Osteocyte (in vitro differentiated cells): ENCODE results near the gene SERPINB12. TPM values are rescaled to one million over a fixed set of nuclear protein-coding genes. Genes with fewer than 3 reads are reported as not detected.

Source experiments
- DNase-seq: peaks from one replicate; pipeline ENCODE4 v3.0.0; 2021; ENCODE audit warnings: mixed read lengths; ENCODE audit not compliant: unreplicated experiment; ENCODE audit errors: extremely low spot score
- H3K27ac Mint-ChIP-seq: one replicate; pipeline ENCODE4 v1.8.0; 2021; ENCODE audit warnings: mild to moderate bottlenecking, mixed read lengths; ENCODE audit not compliant: unreplicated experiment
- H3K27me3 Mint-ChIP-seq: one replicate; pipeline ENCODE4 v1.8.0; 2021; ENCODE audit warnings: mixed read lengths; ENCODE audit not compliant: unreplicated experiment
- H3K36me3 Mint-ChIP-seq: one replicate; pipeline ENCODE4 v1.8.0; 2021; ENCODE audit warnings: mixed read lengths; ENCODE audit not compliant: unreplicated experiment
- H3K4me1 Mint-ChIP-seq: one replicate; pipeline ENCODE4 v1.8.0; 2021; ENCODE audit warnings: mixed read lengths; ENCODE audit not compliant: unreplicated experiment
- H3K4me3 Mint-ChIP-seq: one replicate; pipeline ENCODE4 v1.8.0; 2021; ENCODE audit warnings: mild to moderate bottlenecking, moderate library complexity, mixed read lengths; ENCODE audit not compliant: unreplicated experiment
- H3K9me3 Mint-ChIP-seq: one replicate; pipeline ENCODE4 v1.8.0; 2021; ENCODE audit warnings: mixed read lengths; ENCODE audit not compliant: unreplicated experiment
- CTCF ChIP-seq: fragments of 200-600 bp; sonication (generic); IDR thresholded peaks from 2 replicates; pipeline ENCODE4 v1.5.0; 2021; ENCODE audit warnings: antibody characterized with exemption, mild to moderate bottlenecking, moderate library complexity
- total RNA-seq: library from RNA; stranded (reverse); gene quantifications from 2 replicates; pipeline ENCODE4 v1.2.1, GENCODE V29; 2021

The SERPINB12 gene
- total RNA-seq, 1 donor from 2014 or later = not detected

GRCh38 chr18:63562284-63562683, 20.1 kb downstream of the SERPINB12 start:
- Mint-ChIP-seq H3K4me3 (no peak overlapping the region), H3K9me3 (no peaks in the 10 kb centered on the region), H3K4me1 (no peaks in the 10 kb centered on the region), H3K36me3 (no peaks in the 10 kb centered on the region), H3K27me3 (peaks cover 16% of the 10 kb centered on the region), H3K27ac (no peak overlapping the region)
- no peak for TF ChIP-seq CTCF
- no peak for DNase-seq

- H3K9me3 Mint-ChIP-seq = no peaks in the 10 kb centered on the region
- no peaks in the 10 kb centered on the region for H3K4me1 Mint-ChIP-seq
- no peak for TF ChIP-seq CTCF
- H3K27me3 Mint-ChIP-seq = peaks cover 25% of the 10 kb centered on the region
- DNase-seq = no peak
- no peaks in the 10 kb centered on the region for H3K36me3 Mint-ChIP-seq
- H3K27ac Mint-ChIP-seq = no peak overlapping the region
- no peak overlapping the region for H3K4me3 Mint-ChIP-seq
These were observed 21.9 kb downstream of the SERPINB12 start for GRCh38 chr18:63564021-63564420.

- H3K36me3 Mint-ChIP-seq = no peaks in the 10 kb centered on the region
- no peak for DNase-seq
- H3K27ac Mint-ChIP-seq = no peak overlapping the region
- no peaks in the 10 kb centered on the region for H3K4me1 Mint-ChIP-seq
- H3K27me3 Mint-ChIP-seq = peaks cover 25% of the 10 kb centered on the region
- H3K4me3 Mint-ChIP-seq = no peak overlapping the region
- TF ChIP-seq CTCF = no peak
- H3K9me3 Mint-ChIP-seq = no peaks in the 10 kb centered on the region
These were observed 22.4 kb downstream of the SERPINB12 start for GRCh38 chr18:63564561-63564960.

GRCh38 chr18:63567276-63567675, 25.1 kb downstream of the SERPINB12 start:
- Mint-ChIP-seq H3K4me3 (no peak overlapping the region), H3K4me1 (no peaks in the 10 kb centered on the region), H3K27me3 (peaks cover 34% of the 10 kb centered on the region), H3K36me3 (no peaks in the 10 kb centered on the region), H3K27ac (no peak overlapping the region), H3K9me3 (no peaks in the 10 kb centered on the region)
- no peak for DNase-seq
- TF ChIP-seq CTCF = no peak

- DNase-seq = no peak
- H3K36me3 Mint-ChIP-seq = no peaks in the 10 kb centered on the region
- H3K27me3 Mint-ChIP-seq = peaks cover 37% of the 10 kb centered on the region
- TF ChIP-seq CTCF = no peak
- no peak overlapping the region for H3K27ac Mint-ChIP-seq
- no peaks in the 10 kb centered on the region for H3K4me1 Mint-ChIP-seq
- H3K4me3 Mint-ChIP-seq = no peak overlapping the region
- H3K9me3 Mint-ChIP-seq = no peaks in the 10 kb centered on the region
These were observed 25.7 kb downstream of the SERPINB12 start for GRCh38 chr18:63567825-63568224.
